Measurements from ENCODE around the gene CORO6.

- no peak for TF ChIP-seq CTCF (IDR thresholded peaks at IDR 0.05; ENCODE audit: low read length)
- no peak for TF ChIP-seq EZH2 (IDR thresholded peaks at IDR 0.05; ENCODE audit: borderline replicate concordance, low read length)
Observed at GRCh38 chr17:29616300-29617048, 6.2 kb downstream of the CORO6 start.

Data from OCI-LY1 (cell line).